Measurements from ENCODE around the gene ATG14.

ATG14 gene

DNA sequence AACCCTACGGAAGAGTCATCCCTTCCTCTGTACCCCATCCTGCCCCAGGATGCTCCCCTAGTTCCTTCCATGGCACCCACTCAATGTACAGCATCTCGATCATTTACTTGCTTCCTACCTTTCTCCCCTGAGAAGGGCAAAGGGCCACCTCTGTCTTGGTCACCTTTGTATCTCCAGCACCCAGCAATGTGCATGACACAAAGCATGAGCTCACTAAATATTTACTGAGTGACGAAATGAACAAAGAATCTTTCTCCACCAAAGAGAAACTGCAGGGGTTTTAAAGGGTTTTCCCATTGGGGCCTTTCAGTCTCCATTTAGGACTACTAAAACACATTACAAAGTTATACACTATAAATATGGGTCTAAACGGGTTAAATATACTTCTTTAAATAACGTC, 30.6 kb downstream of the ATG14 start:
- Histone ChIP-seq H3K27me3 (no peaks in the 10 kb centered on the region), H3K9me3 (no peaks in the 10 kb centered on the region), H3K36me3 (peaks cover 66% of the 10 kb centered on the region), H3K4me1 (ENCODE audit: control insufficient read depth in 1 of 2, insufficient read depth in 1 of 2, low read depth in 1 of 2, low read length in 1 of 2) (no peaks in the 10 kb centered on the region), H3K27ac (no peak overlapping the region), H3K4me3 (ENCODE audit: low read depth in 1 of 2, low read length in 1 of 2) (no peak overlapping the region)
- TF ChIP-seq, protein P1, sequence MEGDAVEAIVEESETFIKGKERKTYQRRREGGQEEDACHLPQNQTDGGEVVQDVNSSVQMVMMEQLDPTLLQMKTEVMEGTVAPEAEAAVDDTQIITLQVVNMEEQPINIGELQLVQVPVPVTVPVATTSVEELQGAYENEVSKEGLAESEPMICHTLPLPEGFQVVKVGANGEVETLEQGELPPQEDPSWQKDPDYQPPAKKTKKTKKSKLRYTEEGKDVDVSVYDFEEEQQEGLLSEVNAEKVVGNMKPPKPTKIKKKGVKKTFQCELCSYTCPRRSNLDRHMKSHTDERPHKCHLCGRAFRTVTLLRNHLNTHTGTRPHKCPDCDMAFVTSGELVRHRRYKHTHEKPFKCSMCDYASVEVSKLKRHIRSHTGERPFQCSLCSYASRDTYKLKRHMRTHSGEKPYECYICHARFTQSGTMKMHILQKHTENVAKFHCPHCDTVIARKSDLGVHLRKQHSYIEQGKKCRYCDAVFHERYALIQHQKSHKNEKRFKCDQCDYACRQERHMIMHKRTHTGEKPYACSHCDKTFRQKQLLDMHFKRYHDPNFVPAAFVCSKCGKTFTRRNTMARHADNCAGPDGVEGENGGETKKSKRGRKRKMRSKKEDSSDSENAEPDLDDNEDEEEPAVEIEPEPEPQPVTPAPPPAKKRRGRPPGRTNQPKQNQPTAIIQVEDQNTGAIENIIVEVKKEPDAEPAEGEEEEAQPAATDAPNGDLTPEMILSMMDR (IDR thresholded peaks at IDR 0.05) = no peak

DNA sequence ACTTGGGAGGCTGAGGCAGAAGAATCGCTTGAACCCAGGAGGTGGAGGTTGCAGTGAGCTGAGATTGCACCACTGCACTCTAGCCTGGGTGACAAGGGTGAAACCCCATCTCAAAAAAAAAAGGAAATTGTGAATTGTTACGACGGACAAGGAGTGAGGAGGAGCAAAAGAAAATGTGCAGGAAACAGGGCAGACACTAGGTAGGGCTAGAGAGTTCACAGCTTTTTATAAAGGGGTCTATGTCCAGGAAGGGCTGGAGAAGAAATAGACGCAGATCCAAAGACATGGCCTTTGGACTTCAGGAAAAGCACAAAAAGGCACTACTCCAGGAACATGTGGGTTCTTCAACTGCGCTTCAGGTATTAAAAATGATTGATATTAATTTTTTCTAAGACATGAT, 34.4 kb downstream of the ATG14 start:
- no peak overlapping the region for H3K27ac ChIP-seq
- TF ChIP-seq, protein P1 (IDR thresholded peaks at IDR 0.05) = no peak
- no peaks in the 10 kb centered on the region for H3K9me3 ChIP-seq
- H3K4me3 ChIP-seq (ENCODE audit: low read depth in 1 of 2, low read length in 1 of 2) = no peak overlapping the region
- H3K36me3 ChIP-seq = peaks cover 59% of the 10 kb centered on the region
- no peaks in the 10 kb centered on the region for H3K27me3 ChIP-seq
- no peaks in the 10 kb centered on the region for H3K4me1 ChIP-seq (ENCODE audit: control insufficient read depth in 1 of 2, insufficient read depth in 1 of 2, low read depth in 1 of 2, low read length in 1 of 2)

DNA sequence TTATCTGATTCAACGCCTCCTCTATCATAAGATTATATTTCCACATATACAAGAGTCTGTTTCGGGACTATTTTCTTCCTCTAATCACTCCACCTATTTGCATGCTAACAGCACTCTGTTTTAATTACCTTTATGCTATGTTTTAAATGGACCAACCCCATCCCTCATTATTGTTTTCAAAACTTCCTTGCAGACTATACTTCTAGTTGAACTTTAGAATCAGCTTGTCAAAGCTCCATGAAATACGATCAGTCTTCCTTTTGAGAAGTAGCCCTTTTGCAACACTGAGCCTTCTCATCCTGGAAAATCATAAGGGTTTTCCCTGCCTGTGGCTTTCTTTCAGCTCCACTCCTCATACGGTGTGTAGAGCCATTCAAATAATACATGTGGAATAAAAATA, 36.9 kb downstream of the ATG14 start:
- Histone ChIP-seq H3K36me3 (peaks cover 49% of the 10 kb centered on the region), H3K27me3 (no peaks in the 10 kb centered on the region), H3K9me3 (no peaks in the 10 kb centered on the region), H3K4me3 (ENCODE audit: low read depth in 1 of 2, low read length in 1 of 2) (no peak overlapping the region), H3K27ac (no peak overlapping the region), H3K4me1 (ENCODE audit: control insufficient read depth in 1 of 2, insufficient read depth in 1 of 2, low read depth in 1 of 2, low read length in 1 of 2) (no peaks in the 10 kb centered on the region)
- TF ChIP-seq, protein P1 (IDR thresholded peaks at IDR 0.05) = no peak

DNA sequence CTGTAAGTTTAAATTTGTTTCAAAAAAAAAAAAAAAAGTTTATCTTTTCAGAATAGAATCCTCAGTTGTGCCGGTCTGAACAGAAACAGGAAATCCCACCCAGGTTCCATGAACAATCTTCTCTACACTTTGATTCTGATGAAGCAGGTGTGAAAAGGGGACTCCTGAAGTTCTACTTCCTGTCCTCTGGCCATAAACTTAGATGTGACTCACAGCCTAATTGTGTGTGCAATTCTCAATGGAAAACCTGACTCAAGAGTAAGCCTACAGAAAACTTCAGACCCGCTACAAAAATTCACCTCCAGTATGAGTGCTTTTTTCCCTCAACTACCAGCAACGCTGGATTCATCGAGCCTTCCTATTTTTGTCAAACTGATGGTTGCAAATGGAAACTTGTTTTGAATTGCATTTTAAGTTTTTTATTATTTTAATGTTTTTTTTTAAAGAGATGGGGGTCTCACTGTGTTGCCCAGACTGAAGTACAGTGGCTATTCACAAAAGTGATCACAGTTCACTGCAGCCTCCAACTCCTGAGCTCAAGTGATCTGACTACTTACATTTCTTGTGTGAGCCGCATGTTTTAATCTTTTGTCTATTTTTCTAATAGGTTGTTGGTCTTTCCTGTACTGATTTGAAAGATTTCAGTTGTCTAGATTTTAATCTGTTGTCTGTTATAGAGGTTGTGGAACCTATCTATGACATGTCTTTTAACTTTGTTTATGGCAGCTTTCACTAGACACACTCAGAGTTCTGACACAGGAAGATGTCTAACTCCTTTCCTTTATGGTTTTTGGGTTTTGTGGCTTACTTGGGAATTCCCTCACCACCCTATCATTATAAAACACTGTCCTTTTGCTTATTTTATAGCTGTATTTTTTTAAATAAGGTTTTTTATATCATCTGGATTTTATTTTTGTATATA, 37.6 kb downstream of the ATG14 start:
- TF ChIP-seq, protein P1 (IDR thresholded peaks at IDR 0.05) = no peak
- Histone ChIP-seq H3K36me3 (peaks cover 54% of the 10 kb centered on the region), H3K4me1 (ENCODE audit: control insufficient read depth in 1 of 2, insufficient read depth in 1 of 2, low read depth in 1 of 2, low read length in 1 of 2) (no peaks in the 10 kb centered on the region), H3K9me3 (no peaks in the 10 kb centered on the region), H3K27me3 (no peaks in the 10 kb centered on the region), H3K4me3 (ENCODE audit: low read depth in 1 of 2, low read length in 1 of 2) (no peak overlapping the region), H3K27ac (no peak overlapping the region)

GRCh38 chr14:55372825-55373224, 38.8 kb downstream of the ATG14 start:
- Histone ChIP-seq H3K27me3 (no peaks in the 10 kb centered on the region), H3K27ac (no peak overlapping the region), H3K4me1 (ENCODE audit: control insufficient read depth in 1 of 2, insufficient read depth in 1 of 2, low read depth in 1 of 2, low read length in 1 of 2) (no peaks in the 10 kb centered on the region), H3K36me3 (peaks cover 50% of the 10 kb centered on the region), H3K4me3 (ENCODE audit: low read depth in 1 of 2, low read length in 1 of 2) (no peak overlapping the region), H3K9me3 (no peaks in the 10 kb centered on the region)
- TF ChIP-seq, protein P1 (IDR thresholded peaks at IDR 0.05) = no peak
